DMS114 treated with DMSO at 0.1 percent for 48 hours (cell line): Measurements from ENCODE around the gene NSG1.
"Not testable (repeated sequence)": the region's sequence is repeated elsewhere in the genome, so short reads cannot be mapped to it uniquely, and the experiment has no call there.

Source experiments
- DNase-seq: peaks from one replicate; lab custom pipeline; 2025; ENCODE audit not compliant: unreplicated experiment; lab: John Stamatoyannopoulos, UW

NSG1 gene, protein sequence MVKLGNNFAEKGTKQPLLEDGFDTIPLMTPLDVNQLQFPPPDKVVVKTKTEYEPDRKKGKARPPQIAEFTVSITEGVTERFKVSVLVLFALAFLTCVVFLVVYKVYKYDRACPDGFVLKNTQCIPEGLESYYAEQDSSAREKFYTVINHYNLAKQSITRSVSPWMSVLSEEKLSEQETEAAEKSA

DNA sequence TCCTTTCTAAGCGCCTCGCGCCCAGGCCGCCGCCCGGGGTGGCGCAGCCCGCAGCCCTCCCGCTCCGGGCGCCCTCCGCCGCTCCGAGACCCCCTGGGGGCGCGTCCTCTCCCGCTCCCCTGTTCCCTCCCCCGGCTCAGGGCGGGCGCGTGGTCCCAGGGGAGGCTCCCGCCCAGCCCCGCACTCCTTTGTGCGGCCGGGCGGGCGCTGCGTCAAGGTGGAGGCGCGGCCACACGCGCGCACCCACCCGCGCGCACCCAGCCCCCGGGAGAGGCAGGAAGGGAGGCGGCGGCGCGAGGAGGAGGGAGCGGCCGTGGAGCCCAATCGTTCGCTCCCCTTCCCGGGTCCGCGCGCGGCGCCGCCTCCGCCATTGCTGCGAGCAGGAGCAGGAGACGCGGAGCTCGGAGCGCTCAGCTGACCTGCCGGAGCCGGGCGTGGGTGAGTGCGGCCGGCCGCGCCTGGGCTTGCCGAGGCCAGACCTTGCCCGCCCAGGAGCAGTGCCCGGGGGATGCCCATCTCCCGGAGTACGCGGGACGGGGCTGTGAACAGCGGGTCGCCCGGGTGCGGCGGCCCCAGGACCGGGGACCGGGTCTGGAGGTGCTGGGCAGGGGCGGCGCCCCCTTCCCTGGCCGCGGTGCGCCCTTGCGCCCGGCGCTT lies at the start of gene NSG1:
TSS of gene NSG1 (plus strand) at position 367 of the 657 bp plus-strand sequence. CDS start 528 bp downstream, outside the sequence.
- no peak for DNase-seq

DNA sequence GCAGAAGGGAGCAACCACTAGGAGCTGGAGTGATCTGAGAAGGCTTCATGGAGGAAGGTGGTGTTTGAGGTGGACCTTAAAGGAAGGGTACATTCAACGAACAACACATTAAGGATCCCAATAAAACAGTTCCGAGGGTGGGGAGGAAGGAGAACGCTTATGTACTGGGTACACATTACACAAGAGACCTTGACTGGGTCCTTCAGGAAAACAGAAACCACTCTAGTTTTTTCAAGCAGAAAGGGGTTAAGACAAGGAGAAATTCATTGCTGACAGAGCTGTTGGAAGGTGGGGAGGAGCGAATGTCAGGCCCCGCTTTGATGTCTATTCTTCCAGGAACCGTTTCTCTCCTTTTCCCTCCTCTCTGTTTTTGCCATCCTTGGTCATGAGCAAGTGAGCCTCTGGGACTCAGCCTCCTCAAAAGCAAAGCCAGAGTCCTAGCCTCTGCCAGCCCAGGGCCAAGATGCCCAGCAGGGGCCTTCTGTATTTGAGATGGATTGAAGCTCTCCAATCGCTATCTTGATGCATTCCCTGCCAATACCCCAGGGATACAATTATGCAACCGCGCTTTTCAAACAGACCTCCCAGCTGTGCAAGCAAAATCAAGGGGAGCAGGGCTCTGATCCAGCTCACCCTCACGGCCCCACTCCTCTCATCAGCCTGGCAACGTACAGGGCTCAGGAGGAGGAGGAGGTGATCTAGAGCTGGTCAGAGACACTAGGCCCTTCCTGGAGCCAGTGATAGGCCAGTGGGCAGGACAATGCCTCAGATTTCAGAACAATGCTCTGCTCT lies 48.5 kb upstream of the NSG1 start:
- DNase-seq = no peak

DNA sequence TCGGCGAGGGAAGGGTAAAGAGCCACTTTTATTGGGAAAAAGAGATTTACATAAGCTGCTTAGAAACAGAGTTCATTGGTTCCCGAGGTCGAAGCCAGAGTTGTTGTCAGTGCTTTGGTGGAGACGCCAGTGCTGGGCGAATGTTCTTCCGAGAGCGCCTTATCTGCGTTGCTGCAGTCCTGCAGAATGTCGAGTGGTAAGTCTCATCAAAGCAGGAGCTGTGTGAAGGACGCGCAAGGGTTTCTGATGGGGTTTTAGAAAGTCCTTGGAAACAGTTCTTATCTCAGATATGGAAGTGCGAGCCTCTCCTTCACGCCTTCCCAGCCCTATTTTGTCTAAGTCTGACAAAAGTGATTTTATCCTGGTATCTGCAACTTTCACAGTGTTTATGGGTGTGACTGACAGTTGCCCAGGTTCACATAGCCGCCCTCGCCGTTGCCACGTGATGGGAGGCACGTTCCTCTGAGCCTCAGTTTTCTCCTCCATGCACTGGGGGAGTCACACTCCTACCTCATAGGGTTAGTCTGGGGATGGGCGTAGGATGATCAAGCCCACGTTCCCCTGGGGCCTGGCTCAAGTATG lies 47.3 kb upstream of the NSG1 start:
- DNase-seq = no peak

DNA sequence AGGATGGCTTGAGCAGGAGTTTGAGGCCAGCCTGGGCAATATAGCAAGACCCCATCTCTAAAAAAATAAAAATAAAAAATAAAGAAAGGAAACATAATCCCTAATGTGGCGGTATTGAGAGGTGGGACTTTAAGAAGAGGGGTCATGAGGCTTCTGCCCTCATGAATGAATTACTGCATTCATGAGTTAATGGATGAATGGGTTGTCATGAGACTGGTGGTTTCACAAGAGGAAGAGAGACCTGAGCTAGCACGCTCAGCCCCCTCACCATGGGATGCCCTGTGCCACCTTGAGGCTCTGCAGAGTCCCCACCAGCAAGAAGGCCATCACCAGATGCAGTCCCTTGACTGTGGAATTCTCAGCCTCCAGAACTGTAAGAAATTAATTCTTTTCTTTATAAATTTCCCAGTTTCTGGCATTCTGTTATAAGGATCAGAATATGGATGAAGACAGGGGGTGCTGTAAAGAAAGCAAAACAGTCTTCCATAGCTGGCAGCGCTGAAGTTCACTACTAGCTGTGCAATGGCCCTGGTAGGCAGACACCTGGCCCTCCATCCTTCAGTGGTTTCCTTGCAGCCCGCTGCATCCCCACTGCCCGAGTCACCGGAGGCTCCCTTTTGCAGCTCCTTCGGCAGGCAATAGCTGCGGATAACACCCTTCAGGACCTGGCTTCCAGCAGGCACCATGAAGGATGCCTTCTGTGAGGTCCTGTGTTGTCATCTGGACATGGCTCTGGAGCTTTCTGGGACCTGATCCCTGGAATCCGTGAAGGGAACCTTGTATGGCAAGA lies 44.8 kb upstream of the NSG1 start:
- no peak for DNase-seq

DNA sequence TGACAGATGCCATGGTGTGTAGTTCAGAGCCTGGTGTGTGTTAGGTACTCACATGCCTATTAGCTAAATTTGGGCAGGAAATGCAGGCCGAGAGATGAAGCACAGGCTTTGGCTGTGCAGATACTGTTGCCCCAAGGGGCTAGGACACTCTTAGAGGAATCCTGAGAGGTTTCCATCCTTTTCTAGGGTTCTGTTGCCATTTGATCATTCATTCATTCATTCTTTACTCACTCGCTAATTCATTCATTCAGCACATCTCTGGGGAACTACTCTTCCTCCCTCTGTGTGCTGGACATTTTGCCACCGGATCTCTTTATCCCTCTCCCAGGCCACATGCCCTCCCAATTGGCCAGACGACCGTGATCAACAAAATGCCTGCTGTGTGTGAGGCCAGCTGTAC lies 43.9 kb upstream of the NSG1 start:
- DNase-seq = no peak

DNA sequence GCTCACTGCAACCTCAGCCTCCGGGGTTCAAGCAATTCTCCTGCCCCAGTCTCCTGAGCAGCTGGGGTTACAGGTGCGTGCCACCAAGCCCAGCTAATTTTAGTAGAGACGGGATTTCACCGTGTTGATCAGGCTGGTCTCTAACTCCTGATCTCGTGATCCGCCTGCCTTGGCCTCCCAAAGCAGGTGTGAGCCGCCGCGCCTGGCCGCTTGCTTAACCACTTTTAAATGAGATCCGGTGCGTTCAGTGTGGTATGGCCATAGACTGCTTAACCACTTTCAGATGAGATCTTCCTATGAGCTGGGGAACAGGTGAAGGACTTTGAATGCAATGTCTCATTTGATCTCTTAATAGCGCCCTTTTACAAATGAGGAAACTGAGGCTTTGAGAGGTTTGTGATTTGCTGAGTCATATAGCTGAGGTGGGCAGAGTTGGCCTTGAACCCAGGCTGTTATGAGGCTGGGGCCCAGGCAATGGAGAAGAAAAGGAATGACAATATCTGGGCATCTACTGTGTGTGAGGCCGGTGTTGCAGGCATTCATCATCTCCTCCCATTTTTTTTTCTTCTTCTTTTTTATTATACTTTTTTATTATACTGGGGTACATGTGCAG lies 41.9 kb upstream of the NSG1 start:
- DNase-seq = no peak

DNA sequence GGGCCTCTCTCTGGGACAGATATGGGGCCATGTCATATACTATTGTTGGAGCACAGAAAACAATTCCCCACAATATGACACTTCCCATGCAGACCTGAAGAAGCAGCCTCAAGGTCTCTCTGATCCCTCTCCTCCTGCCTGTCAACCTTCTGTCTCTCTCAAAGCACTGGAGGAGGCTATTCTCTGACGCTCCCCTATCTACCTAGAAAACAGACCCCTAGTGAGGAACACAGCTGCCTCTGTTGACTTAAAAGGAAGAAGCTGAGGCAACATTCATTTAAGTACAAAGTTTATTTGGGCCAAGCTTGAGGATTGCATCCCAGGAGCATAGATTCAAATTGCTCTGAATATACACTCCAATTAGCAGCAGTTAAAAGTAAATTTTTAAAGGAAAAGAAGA lies 39.3 kb upstream of the NSG1 start:
- no peak for DNase-seq

DNA sequence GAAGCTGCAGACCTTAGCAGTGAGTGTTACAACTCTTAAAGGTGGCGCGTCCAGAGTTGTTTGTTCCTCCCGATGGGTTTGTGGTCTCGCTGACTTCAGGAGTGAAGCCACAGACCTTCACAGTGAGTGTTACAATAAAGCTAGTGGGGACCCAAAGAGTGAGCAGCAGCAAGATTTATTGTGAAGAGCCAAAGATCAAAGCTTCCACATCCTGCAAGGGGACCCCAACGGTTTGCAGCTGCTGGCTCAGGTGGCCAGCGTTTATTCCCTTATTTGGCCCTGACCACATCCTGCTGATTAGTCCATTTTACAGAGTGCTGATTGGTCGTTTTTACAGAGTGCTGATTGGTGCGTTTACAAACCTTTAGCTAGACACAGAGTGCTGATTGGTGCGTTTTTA lies 38.3 kb upstream of the NSG1 start:
- not testable (repeated sequence) for DNase-seq

DNA sequence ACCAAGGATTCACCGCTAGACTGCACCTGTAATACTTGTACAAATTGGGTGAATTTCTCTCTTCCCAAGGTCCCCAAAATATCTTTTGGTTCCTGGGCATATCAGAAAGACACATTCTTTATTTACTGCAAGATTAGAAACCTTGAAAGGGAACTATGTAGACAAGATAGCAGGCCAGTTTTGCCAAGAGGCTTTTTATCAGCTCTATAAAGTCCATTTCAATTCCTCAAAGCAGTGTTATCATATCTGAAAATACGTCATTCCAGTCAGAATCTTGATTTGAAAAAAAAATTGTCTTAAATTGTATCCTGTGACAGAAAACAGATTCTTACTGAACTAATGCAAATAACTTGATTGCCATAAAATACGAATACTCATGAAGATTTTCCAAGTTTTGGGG lies 37.0 kb upstream of the NSG1 start:
- no peak for DNase-seq

DNA sequence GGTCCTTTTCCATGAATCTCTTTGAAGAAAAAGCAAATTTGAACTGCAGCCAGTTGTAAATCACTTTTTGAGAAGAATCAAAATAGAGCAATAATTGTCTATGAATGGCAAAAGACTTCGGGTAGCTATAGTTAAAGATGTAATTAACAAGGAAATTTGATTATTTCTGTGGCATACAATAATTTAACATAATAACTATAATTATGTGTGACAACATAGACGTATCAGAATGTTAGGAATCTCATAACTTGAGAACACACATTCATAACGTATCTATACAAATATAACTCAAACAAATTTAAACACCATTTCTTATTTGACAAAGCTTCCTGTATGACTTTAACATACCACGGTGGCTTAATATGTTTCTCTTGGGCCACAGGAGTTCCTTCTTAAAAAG lies 36.0 kb upstream of the NSG1 start:
- DNase-seq = no peak

DNA sequence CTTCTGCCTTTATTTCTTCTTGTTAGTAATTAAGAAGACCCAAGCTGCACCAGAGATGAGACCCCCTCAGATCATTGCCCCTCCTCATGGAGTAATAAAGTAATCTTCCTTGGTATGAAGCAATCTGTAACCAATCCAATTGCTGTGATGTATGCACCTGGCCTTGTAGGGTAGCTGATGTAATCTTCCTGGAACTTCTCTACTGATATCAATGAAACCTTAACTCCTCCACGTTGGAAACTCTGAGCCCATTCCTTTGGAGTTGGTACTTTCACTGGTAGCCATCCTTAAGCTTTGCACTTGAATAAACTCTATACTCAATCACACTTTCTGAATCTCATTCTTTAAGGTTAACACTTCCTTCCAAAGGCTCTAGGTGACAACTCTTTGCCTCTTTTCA lies 31.6 kb upstream of the NSG1 start:
- no peak for DNase-seq

DNA sequence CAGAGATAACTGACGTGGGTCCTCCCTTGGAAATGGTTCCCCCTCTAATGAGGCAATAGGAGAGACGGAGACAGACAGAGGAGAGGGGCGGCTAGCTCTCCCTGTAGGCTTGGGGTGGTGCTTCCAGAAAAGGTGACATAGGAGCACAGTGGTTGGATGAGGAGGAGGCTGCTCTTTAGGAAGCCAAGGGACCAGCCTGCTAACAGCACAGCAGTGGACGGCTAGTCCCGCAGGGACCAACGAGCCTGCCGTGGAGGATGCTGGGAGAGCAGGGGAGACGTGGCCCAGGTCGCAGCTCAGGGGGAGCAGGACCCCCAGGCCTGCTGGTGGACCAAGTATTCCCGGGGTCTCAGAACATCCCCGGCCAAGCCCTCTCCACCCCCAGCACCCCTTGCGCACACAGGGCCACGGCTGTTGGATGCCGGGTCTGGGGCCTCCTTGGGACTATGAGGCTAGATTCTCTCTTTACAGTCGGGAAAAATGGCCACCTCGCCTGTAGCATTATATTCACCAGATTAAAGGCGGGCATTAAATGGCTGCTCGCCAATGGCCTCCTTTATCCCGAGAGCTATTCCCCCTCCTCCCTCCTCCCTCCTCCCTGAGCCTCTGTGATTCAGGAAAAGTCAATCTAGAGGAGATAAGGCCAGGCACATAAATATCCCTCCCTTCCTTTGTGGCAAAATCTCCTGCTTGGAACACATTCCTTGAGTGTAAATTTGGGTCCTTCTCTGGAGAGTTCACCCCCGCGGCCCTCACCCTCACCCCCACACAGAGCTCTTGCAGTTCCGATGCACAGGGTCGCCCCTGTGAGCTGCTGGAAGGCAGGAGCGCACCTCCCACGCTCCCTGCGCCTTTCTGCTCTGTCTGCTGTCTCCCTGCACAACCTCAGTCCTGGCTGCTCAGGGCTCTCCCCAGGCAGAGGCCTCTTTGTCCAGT lies 30.5 kb upstream of the NSG1 start:
- no peak for DNase-seq

DNA sequence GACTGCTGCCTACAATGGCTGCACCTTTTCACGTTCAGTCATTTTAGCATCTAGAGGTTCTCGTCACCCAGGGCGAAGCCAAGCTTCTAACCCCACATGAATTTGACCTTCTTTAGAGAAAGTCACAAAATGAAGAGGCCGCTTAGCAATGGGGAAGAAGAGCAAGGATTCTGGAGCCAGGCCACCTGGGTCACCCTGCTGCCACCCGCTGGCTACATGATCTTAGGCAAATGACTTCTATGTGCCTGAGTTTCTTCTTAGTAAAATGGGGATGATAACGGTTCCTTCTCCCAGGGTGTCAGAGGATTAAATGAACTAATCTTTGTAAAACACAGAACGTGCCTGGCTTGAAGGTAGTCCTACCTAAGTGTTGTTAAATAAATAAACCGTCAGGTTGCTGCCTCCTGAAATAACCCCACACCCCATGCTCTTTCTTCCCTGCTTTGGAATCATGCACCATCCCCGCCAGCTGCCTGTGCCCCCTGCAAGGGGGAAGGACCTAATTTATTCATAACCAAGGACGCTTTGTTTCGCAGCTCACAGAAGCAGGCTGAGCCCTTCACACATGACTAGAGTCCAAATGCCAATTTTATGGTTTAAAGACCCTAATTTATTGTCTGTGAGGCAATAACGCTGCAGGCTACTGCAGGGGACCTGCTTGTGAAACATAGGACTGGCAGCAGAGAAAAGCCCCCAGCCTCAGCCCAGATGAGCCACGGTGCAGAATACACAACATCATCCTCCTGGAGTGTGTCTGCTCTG lies 28.6 kb upstream of the NSG1 start:
- DNase-seq = no peak

DNA sequence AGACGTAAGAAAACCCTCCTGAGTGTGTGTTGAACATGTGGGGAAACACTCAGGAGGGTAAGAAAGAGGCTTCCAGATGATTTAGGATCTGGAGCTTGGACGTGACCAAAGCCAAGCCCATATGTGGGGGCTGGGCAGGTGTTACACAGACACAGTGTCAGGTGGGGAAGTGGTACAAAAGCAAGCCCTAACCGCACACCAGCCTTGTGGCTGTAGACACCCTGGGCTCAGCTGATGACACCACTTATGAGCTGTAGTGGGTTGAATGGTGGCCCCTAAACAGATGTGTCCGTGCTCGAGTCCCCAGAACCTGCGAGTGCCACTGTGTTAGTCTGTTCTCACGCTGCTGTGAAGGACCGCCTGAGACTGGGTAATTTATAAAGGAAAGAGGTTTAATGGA lies 25.0 kb upstream of the NSG1 start:
- no peak for DNase-seq

DNA sequence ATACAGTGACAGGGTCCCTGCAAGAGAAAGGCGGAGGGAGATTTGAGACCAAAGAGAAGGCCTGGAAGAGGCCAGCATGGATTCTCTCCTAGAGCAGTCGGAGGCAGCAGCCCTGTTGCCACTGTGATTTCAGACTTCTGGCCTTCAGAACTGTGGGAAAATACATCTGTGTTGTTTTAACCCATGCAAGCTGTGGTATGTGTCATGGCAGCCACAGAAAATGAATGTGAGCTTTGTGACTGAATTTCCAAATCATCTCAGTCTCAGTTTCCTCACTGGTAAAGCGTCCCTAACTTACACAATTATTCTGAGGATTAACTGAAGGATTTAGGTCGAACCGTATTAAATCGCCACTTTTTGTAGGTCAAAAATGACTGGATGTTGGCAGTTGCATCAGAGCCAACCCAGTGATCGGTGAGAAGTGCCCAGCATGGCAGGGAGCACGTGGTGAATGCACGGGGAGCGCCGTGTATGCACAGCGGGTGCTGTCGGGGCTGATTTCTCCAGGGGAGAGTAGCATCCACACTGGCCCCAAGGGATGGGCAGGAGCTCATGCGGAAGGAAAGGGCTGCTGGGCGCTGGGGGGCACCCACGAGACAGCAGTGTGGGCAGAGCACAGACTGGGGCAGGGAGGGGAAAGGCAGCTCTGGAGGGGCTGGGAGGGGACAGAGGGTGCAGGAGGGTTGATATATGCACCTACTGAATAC lies 23.8 kb upstream of the NSG1 start:
- DNase-seq = no peak

DNA sequence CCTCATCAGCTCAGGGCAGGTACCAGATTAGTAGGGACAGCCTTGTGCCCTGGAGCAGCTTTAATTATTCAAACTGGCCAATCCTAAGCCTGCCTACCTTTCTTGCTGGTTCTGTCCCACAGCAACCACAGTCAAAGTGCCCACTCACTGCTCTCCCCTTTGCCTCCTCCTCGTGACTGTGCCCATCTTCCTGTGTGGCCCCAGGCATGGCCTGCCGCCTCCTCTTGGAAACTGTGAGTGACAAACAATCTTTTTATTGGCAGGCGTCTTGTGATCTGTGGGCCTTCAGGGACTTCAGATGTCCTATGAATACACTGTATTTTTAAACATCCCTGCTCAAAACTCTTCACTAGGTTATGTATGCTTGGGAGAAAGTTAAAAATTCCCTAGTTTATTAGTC lies 22.8 kb upstream of the NSG1 start:
- no peak for DNase-seq

DNA sequence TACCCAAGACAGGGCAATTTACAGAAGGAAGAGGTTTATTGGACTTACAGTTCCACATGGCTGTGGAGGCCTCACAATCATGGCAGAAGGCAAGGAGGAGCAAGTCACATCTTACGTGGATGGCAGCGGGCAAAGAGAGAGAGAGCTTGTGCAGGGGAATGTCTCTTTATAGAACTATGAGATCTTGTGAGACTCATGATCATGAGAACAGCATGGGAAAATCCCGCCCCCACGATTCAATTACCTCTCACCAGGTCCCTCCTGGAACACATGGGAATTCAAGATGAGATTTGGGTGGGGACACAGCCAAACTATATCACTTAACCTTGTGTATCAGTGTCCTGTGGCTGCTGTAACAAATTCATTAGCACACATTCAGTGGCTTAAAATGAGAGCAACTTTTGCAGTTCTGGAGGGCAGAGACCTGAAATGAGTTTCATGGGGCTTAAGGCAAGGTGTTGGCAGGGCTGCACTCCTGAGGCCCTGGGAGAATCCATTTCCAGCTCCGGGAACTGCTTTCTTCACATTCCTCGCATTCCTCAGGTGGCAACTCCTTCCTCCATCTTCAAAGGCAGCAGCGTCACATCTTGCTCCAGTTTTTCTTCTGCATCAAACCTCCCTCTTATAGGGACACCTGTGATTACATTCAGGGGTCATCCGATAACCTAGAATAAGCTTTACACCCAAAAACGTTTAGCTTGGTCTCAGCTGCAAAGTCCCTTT lies 22.3 kb upstream of the NSG1 start:
- no peak for DNase-seq
